GM18868 (cell line): ENCODE measurements around the gene STAB1.

Experiments
- ATAC-seq: cut with Tn5 transposase; IDR thresholded peaks from one replicate; pipeline ENCODE4 v1.9.1; 2021; ENCODE audit warnings: mild to moderate bottlenecking, moderate library complexity; ENCODE audit not compliant: unreplicated experiment

STAB1 gene, protein sequence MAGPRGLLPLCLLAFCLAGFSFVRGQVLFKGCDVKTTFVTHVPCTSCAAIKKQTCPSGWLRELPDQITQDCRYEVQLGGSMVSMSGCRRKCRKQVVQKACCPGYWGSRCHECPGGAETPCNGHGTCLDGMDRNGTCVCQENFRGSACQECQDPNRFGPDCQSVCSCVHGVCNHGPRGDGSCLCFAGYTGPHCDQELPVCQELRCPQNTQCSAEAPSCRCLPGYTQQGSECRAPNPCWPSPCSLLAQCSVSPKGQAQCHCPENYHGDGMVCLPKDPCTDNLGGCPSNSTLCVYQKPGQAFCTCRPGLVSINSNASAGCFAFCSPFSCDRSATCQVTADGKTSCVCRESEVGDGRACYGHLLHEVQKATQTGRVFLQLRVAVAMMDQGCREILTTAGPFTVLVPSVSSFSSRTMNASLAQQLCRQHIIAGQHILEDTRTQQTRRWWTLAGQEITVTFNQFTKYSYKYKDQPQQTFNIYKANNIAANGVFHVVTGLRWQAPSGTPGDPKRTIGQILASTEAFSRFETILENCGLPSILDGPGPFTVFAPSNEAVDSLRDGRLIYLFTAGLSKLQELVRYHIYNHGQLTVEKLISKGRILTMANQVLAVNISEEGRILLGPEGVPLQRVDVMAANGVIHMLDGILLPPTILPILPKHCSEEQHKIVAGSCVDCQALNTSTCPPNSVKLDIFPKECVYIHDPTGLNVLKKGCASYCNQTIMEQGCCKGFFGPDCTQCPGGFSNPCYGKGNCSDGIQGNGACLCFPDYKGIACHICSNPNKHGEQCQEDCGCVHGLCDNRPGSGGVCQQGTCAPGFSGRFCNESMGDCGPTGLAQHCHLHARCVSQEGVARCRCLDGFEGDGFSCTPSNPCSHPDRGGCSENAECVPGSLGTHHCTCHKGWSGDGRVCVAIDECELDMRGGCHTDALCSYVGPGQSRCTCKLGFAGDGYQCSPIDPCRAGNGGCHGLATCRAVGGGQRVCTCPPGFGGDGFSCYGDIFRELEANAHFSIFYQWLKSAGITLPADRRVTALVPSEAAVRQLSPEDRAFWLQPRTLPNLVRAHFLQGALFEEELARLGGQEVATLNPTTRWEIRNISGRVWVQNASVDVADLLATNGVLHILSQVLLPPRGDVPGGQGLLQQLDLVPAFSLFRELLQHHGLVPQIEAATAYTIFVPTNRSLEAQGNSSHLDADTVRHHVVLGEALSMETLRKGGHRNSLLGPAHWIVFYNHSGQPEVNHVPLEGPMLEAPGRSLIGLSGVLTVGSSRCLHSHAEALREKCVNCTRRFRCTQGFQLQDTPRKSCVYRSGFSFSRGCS (N-terminal part only)

DNA sequence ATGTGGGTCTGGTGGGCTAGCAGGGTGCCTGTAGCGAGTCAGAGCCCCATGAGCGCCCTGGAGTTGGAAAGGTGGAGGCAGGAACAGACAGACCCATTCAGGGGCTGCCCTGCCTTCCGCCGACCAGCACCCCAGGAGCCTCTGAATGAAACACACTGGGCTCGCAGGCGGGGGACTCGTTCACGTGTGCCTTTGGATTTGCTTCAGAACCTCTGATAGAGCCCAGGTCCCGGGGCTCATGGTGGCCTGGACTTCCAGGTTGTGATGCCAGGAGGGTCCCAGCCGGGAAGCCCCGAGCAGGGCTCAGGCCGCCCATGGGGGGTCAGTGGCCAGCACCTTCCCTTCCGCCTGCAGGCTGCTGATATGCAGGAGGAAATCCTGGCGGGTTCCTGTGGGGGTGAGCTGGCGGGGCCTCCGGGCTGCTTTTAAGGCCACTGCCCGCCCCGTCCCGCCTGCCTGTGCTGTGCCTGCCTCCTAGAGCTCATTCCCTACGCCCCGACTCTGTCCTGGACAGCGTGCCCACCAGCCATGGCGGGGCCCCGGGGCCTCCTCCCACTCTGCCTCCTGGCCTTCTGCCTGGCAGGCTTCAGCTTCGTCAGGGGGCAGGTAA, at the start of gene STAB1:
Gene STAB1 (plus strand): TSS at position 453 of the 610 bp plus-strand sequence. CDS start 76 bp downstream, at position 529.
- ATAC-seq: no peak

DNA sequence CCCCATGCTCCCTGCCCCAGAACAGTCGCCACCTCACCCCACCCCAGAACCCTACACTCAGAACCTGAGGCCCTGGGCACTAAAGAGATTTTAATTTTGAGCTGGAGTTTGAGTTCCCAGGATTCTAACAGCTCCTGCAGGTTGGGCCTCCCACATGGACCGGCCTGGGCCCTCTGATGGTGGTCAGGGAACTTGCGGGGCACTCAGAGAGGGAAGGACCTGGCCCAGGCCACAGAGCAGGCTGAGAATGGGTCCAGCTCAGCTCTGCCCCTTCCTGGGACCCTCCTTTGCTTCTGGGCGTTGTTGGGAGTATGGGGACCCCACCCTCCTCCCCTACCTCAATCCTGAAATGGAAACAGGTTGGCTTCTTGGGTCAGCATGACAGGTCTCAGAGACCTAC, 49.1 kb upstream of the STAB1 start:
- ATAC-seq: no peak

GRCh38 chr3:52446631-52447511, 48.3 kb upstream of the STAB1 start:
- ATAC-seq: peak; percentile 62

DNA sequence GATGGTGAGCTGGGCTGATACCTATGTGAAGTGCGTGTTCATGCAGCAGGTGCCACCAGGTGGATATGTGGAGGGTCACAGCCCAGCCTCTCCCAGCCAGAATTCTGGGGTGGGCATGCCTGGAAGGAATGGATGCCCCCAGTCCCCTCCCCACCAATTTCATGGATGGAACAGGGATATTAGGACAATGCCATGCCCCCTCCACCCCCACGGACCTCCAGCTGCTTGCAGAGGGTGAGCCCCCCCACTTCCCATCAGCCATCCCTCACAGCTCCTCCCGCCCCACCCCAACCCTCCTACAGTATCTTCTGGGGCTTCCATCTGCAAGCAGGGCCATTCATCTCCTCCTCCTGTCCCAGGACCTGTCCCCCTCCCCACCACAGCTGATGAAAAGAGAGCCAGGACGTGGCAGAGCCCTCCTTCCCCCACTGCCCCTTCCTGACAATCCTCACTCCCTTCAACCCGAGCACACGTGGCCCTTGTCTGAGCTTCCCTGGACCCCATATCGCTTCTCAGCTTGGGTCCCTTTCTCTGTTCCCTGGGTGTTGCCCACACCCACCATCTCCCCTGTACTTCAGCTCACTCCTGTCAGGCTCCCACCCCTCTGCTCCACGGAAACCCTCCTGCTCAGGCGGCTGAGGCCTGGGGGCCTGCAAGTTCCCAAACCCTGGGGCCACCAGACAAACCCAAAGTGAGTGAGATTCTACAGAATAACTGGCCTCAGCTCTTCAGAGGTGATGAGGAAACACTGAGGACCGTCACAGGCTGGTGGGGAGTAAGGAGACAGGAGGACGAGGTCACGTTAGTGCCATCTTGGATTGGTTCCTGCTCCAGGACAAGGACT, 47.4 kb upstream of the STAB1 start:
- no peak for ATAC-seq

- no peak for ATAC-seq
Observed at GRCh38 chr3:52450489-52451236, 44.5 kb upstream of the STAB1 start.

GRCh38 chr3:52451237-52452083, 43.7 kb upstream of the STAB1 start:
- no peak for ATAC-seq

- ATAC-seq: no peak
Observed at GRCh38 chr3:52452126-52452525, 43.0 kb upstream of the STAB1 start.

GRCh38 chr3:52452570-52453221, 42.4 kb upstream of the STAB1 start:
- ATAC-seq: no peak

- no peak for ATAC-seq
Observed at GRCh38 chr3:52453496-52454249, 41.5 kb upstream of the STAB1 start, which contains the start of gene TNNC1. Gene TNNC1 (minus strand): TSS chr3:52454041. CDS start chr3:52454015, 26 bp downstream.

- no peak for ATAC-seq
Observed at GRCh38 chr3:52454250-52454937, 40.7 kb upstream of the STAB1 start.

- no peak for ATAC-seq
Observed at GRCh38 chr3:52454938-52455282, 40.2 kb upstream of the STAB1 start.

DNA sequence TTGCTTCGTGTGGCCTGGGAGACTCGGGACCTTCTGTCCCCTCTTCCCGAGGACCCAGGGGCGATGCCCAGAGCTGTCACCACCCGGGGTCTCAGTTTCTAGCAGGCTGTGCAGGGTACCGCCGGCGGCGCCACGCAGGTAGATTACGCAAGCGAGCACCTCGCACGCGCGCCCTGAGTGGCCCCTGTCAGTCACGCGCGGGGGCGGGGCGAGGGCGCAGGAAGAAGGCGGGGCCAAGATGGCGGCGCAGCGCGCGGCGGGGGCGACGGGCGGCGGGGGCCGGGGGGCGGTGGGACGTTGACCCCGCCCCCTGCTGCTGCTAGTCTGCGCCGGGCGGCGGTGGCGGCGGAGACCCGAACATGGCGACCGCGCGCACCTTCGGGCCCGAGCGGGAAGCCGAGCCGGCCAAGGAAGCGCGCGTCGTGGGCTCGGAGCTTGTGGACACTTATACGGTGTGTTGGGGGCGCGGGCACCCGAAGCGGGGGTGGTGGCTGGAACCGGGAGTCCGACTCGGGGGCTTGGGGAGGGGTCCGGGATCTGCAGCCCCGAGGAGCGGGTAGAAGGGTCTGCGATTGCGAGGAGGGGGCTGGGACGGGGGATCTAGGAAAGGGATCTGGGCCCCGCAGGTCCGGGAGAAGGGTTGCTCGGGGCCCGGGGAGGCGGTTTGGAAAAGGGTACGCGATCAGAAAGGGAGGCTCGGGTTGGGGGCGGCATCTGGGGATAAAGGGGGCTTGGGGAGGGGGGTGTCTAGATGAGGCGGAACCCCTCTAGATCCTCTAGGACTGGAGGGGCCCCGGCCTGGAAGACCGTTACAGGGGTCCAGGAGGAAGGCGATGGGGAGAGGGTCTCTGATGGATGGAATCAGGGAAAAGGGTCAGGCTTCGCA, 39.6 kb upstream of the STAB1 start, which contains the start of gene NISCH:
Gene NISCH (plus strand): TSS at position 322 of the 886 bp plus-strand sequence. CDS start 38 bp downstream, at position 360.
- peak; percentile 92 for ATAC-seq

GRCh38 chr3:52456169-52456799, 38.9 kb upstream of the STAB1 start:
- no peak for ATAC-seq

- ATAC-seq: no peak
Observed at GRCh38 chr3:52456800-52457183, 38.3 kb upstream of the STAB1 start.
